ENCODE measurements around the gene LRRC25. TPM values are rescaled to one million over a fixed set of nuclear protein-coding genes. Genes with fewer than 3 reads are reported as not detected.
A peak's percentile ranks its signal among the peaks of the same experiment; 100 is the strongest.
"Not testable (repeated sequence)": the region's sequence is repeated elsewhere in the genome, so short reads cannot be mapped to it uniquely, and the experiment has no call there.

The LRRC25 gene
- total RNA-seq, 1 donor from 2014 or later = not detected

- no peak for DNase-seq (ENCODE audit: low read depth)
Observed at GRCh38 chr19:18380843-18381242, 16.6 kb downstream of the LRRC25 start.

GRCh38 chr19:18379803-18380747 is 17.3 kb downstream of the LRRC25 start:
- peak; percentile 56 for DNase-seq (ENCODE audit: low read depth)

GRCh38 chr19:18377026-18377425 is 20.4 kb downstream of the LRRC25 start:
- DNase-seq (ENCODE audit: low read depth) = no peak

- DNase-seq (ENCODE audit: low read depth) = peak; percentile 99
Observed at GRCh38 chr19:18373892-18374629, 23.4 kb downstream of the LRRC25 start.

GRCh38 chr19:18373407-18373891 is 24.0 kb downstream of the LRRC25 start:
- DNase-seq (ENCODE audit: low read depth) = no peak

- DNase-seq (ENCODE audit: low read depth) = no peak
Observed at GRCh38 chr19:18368504-18369222, 28.8 kb downstream of the LRRC25 start.

- DNase-seq (ENCODE audit: low read depth) = no peak
Observed at GRCh38 chr19:18366021-18366435, 31.4 kb downstream of the LRRC25 start.

- DNase-seq (ENCODE audit: low read depth) = peak; percentile 69
Observed at GRCh38 chr19:18364826-18365528, 32.4 kb downstream of the LRRC25 start.

GRCh38 chr19:18364277-18364825 is 33.1 kb downstream of the LRRC25 start:
- DNase-seq (ENCODE audit: low read depth) = not testable (repeated sequence)

- DNase-seq (ENCODE audit: low read depth) = no peak
Observed at GRCh38 chr19:18363787-18364186, 33.6 kb downstream of the LRRC25 start.

GRCh38 chr19:18362934-18363542 is 34.4 kb downstream of the LRRC25 start:
- DNase-seq (ENCODE audit: low read depth) = no peak

- no peak for DNase-seq (ENCODE audit: low read depth)
Observed at GRCh38 chr19:18361646-18362045, 35.8 kb downstream of the LRRC25 start.

- DNase-seq (ENCODE audit: low read depth) = no peak
Observed at GRCh38 chr19:18357041-18357440, 40.4 kb downstream of the LRRC25 start.

- DNase-seq (ENCODE audit: low read depth) = not testable (repeated sequence)
Observed at GRCh38 chr19:18354743-18355142, 42.7 kb downstream of the LRRC25 start.

- DNase-seq (ENCODE audit: low read depth) = no peak
Observed at GRCh38 chr19:18353378-18354005, 43.9 kb downstream of the LRRC25 start.

- no peak for DNase-seq (ENCODE audit: low read depth)
Observed at GRCh38 chr19:18351544-18351943, 45.9 kb downstream of the LRRC25 start.

GRCh38 chr19:18350490-18350889 is 46.9 kb downstream of the LRRC25 start:
- no peak for DNase-seq (ENCODE audit: low read depth)

GRCh38 chr19:18349524-18350128 is 47.8 kb downstream of the LRRC25 start:
- peak; percentile 56 for DNase-seq (ENCODE audit: low read depth)

- DNase-seq (ENCODE audit: low read depth) = not testable (repeated sequence)
Observed at GRCh38 chr19:18348818-18349339, 48.5 kb downstream of the LRRC25 start.

All from myocyte (in vitro differentiated cells).